Measurements from ENCODE around the gene RPH3AL.

GRCh38 chr17:258045-258734, 94.4 kb downstream of the RPH3AL start:
- no peak for TF ChIP-seq PATZ1 (CRISPR knock-in tag; IDR thresholded peaks at IDR 0.05; ENCODE audit: borderline replicate concordance)
- TF ChIP-seq, protein P1, sequence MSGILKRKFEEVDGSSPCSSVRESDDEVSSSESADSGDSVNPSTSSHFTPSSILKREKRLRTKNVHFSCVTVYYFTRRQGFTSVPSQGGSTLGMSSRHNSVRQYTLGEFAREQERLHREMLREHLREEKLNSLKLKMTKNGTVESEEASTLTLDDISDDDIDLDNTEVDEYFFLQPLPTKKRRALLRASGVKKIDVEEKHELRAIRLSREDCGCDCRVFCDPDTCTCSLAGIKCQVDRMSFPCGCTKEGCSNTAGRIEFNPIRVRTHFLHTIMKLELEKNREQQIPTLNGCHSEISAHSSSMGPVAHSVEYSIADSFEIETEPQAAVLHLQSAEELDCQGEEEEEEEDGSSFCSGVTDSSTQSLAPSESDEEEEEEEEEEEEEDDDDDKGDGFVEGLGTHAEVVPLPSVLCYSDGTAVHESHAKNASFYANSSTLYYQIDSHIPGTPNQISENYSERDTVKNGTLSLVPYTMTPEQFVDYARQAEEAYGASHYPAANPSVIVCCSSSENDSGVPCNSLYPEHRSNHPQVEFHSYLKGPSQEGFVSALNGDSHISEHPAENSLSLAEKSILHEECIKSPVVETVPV (CRISPR knock-in tag; IDR thresholded peaks at IDR 0.05), result no peak
- TF ChIP-seq ZFP30 (CRISPR knock-in tag; IDR thresholded peaks at IDR 0.05), result no peak
- no peak for TF ChIP-seq TCF4 (CRISPR knock-in tag; IDR thresholded peaks at IDR 0.05; ENCODE audit: borderline replicate concordance)
